SU-DHL-6 (cell line): Measurements from ENCODE around the gene THOP1.
"Not testable (repeated sequence)": the region's sequence is repeated elsewhere in the genome, so short reads cannot be mapped to it uniquely, and the experiment has no call there.

Source experiments
- EZH2phosphoT487 ChIP-seq: fragments of 200-600 bp; sonication (generic), shearing (Covaris generic); conservative IDR thresholded peaks from 2 replicates; pipeline ENCODE4 v1.6.1; 2018; ENCODE audit warnings: mild to moderate bottlenecking, antibody characterized with exemption, low read length, moderate library complexity, mixed read lengths
- TF ChIP-seq, protein P1 (sequence below): fragments of 200-600 bp; sonication (generic); IDR thresholded peaks from one replicate; pipeline ENCODE4 v1.5.1; 2017; ENCODE audit warnings: antibody characterized with exemption, mild to moderate bottlenecking, low read length, moderate library complexity; ENCODE audit not compliant: insufficient read depth, poor library complexity, severe bottlenecking

DNA sequence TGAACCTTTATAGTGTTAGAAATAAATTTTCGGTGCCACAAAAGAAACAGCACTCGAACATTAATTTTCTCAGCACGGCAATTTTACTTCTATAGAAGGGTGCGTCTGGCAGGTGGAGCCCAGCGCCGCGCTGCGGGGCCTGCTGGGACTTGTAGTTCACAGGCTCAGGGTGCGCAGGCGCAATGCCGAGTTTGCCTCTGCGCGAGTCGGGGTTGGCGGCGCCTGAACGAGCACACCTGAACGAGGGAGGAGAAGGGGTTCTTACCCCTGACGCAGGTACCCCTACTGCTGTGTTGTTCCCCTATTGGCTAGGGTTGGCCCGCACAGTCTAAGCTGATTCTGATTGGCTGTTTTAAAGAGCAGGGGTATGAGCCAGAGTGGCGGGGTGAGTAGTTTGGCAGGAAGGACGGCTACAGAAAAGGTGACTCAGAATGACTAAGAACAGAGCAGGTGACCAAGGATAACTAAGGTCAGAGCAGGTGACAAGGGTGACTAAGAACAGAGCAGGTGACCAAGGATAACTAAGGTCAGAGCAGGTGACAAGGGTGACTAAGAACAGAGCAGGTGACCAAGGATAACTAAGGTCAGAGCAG lies 32.0 kb downstream of the THOP1 start:
- TF ChIP-seq, protein P1, sequence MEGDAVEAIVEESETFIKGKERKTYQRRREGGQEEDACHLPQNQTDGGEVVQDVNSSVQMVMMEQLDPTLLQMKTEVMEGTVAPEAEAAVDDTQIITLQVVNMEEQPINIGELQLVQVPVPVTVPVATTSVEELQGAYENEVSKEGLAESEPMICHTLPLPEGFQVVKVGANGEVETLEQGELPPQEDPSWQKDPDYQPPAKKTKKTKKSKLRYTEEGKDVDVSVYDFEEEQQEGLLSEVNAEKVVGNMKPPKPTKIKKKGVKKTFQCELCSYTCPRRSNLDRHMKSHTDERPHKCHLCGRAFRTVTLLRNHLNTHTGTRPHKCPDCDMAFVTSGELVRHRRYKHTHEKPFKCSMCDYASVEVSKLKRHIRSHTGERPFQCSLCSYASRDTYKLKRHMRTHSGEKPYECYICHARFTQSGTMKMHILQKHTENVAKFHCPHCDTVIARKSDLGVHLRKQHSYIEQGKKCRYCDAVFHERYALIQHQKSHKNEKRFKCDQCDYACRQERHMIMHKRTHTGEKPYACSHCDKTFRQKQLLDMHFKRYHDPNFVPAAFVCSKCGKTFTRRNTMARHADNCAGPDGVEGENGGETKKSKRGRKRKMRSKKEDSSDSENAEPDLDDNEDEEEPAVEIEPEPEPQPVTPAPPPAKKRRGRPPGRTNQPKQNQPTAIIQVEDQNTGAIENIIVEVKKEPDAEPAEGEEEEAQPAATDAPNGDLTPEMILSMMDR, result not testable (repeated sequence)
- TF ChIP-seq EZH2phosphoT487, result not testable (repeated sequence)
